IPS-18c (cell line): ENCODE data around the gene PRR20G.
"Not testable (repeated sequence)": the region's sequence is repeated elsewhere in the genome, so short reads cannot be mapped to it uniquely, and the experiment has no call there.

Experiments
- H3K4me3 ChIP-seq: 2 replicates; pipeline ENCODE4 v1.7.0; 2013; ENCODE audit warnings: low read depth, mild to moderate bottlenecking, low read length, moderate library complexity; ENCODE audit not compliant: insufficient read depth
- H3K9me3 ChIP-seq: one replicate; pipeline ENCODE4 v1.6.1; 2013; ENCODE audit warnings: mild to moderate bottlenecking, low read length, moderate library complexity; ENCODE audit not compliant: control insufficient read depth, insufficient read depth

Gene PRR20G

GRCh38 chr3:127306361-127307111 is 18.7 kb upstream of the PRR20G start:
- H3K4me3 ChIP-seq, result no peak overlapping the region
- H3K9me3 ChIP-seq, result peaks cover 2% of the 10 kb centered on the region

- Histone ChIP-seq H3K4me3 (no peak overlapping the region), H3K9me3 (peaks cover 2% of the 10 kb centered on the region)
Observed at GRCh38 chr3:127305499-127306060, 17.7 kb upstream of the PRR20G start.

GRCh38 chr3:127304121-127304744 is 16.4 kb upstream of the PRR20G start:
- H3K4me3 ChIP-seq, result no peak overlapping the region

GRCh38 chr3:127299276-127299675 is 11.4 kb upstream of the PRR20G start:
- H3K4me3 ChIP-seq, result no peak overlapping the region

More at GRCh38 chr3:127304121-127304744, 16.4 kb upstream of the PRR20G start:
- H3K9me3 ChIP-seq, result peaks cover 2% of the 10 kb centered on the region

GRCh38 chr3:127296959-127297358 is 9.1 kb upstream of the PRR20G start:
- Histone ChIP-seq H3K9me3 (peaks cover 2% of the 10 kb centered on the region), H3K4me3 (no peak overlapping the region)

More at GRCh38 chr3:127299276-127299675, 11.4 kb upstream of the PRR20G start:
- H3K9me3 ChIP-seq, result no peaks in the 10 kb centered on the region

- no peak overlapping the region for H3K4me3 ChIP-seq
- H3K9me3 ChIP-seq, result peaks cover 2% of the 10 kb centered on the region
Observed at GRCh38 chr3:127296166-127296565, 8.3 kb upstream of the PRR20G start.

GRCh38 chr3:127293650-127294049 is 5.8 kb upstream of the PRR20G start:
- not testable (repeated sequence) for H3K9me3 ChIP-seq

GRCh38 chr3:127291611-127292010 is 3.8 kb upstream of the PRR20G start:
- Histone ChIP-seq H3K4me3 (no peak overlapping the region), H3K9me3 (peaks cover 2% of the 10 kb centered on the region)

More at GRCh38 chr3:127293650-127294049, 5.8 kb upstream of the PRR20G start:
- H3K4me3 ChIP-seq, result not testable (repeated sequence)

GRCh38 chr3:127291114-127291513 is 3.3 kb upstream of the PRR20G start:
- Histone ChIP-seq H3K4me3 (no peak overlapping the region), H3K9me3 (peaks cover 2% of the 10 kb centered on the region)

- Histone ChIP-seq H3K4me3 (no peak overlapping the region), H3K9me3 (peaks cover 5% of the 10 kb centered on the region)
Observed at GRCh38 chr3:127289706-127290575, 2.1 kb upstream of the PRR20G start.

- Histone ChIP-seq H3K4me3 (no peak overlapping the region), H3K9me3 (peaks cover 5% of the 10 kb centered on the region)
Observed at GRCh38 chr3:127288921-127289705, 1.3 kb upstream of the PRR20G start.

GRCh38 chr3:127288343-127288742 is 497 bp upstream of the PRR20G start:
- no peak overlapping the region for H3K4me3 ChIP-seq

GRCh38 chr3:127286571-127287140 is 1.2 kb downstream of the PRR20G start:
- peaks cover 3% of the 10 kb centered on the region for H3K9me3 ChIP-seq
- no peak overlapping the region for H3K4me3 ChIP-seq

More at GRCh38 chr3:127288343-127288742, 497 bp upstream of the PRR20G start:
- peaks cover 5% of the 10 kb centered on the region for H3K9me3 ChIP-seq

- Histone ChIP-seq H3K9me3 (peaks cover 3% of the 10 kb centered on the region), H3K4me3 (no peak overlapping the region)
Observed at GRCh38 chr3:127284258-127284657, 3.6 kb downstream of the PRR20G start.

- Histone ChIP-seq H3K4me3 (no peak overlapping the region), H3K9me3 (peaks cover 7% of the 10 kb centered on the region)
Observed at GRCh38 chr3:127277561-127277960, 10.3 kb downstream of the PRR20G start.

- Histone ChIP-seq H3K9me3 (peaks cover 7% of the 10 kb centered on the region), H3K4me3 (no peak overlapping the region)
Observed at GRCh38 chr3:127276995-127277394, 10.9 kb downstream of the PRR20G start.
